ENCODE measurements around the gene TRAF7. TPM values are rescaled to one million over a fixed set of nuclear protein-coding genes. Genes with fewer than 3 reads are reported as not detected.

Gene TRAF7
- total and polyA plus RNA-seq, 2 of the 13 experiments (the other 11 are each of a cell fraction or from before 2014, with no cell fraction given) = 47.9 to 65.6 TPM

DNA sequence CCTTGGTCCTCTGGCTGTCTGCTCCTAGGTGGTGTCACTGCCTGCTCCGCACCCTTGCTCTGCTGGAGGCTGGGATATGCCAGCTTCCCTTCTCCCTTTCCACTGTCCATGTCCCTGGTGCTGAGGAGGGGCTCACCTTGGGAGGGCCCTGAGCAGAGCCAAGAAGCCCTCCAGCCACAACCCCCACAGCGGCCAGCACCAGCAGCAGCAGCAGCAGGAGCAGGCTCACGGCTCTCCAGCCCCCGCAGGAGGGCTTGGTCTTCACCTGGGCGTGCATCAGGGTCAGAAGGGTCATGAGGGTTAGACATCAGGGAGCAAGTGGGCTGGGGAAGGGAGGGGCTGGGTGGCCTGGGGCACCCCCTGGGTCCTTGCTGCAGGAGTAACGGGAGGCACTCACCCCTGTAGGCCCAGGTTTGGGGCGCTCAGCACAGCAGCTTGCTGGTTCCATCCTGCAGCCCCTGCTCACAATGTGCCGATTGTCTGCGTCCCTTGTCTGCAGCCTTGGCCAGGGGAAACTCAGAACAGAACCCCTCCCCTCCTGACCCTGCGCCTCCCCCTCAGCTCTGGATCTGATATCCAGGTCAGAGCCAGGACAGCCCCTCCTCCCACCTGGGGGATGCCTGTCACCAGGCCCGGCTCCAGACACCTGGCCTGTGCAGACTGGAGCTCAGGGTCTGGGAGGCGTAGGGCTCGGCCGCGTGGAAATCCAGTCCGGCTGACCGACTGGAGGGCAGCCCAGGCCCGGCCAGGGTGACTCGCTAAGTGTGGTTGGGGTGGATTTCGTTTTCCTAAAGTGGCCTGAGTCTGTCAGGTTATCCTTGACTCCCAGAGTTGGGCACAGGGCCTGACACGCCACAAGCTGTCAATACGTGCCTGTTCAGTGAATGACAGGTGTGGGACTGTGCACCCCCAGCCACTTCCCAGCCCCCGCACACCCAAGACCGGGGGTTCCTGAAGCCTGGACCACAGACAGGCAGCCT, 55.1 kb downstream of the TRAF7 start, which contains the start of gene BRICD5:
Gene BRICD5, minus strand, starts transcription at position 478 of the 980 bp plus-strand sequence. Its CDS starts 30 bp downstream, at position 448.
- Histone ChIP-seq H3K36me3 (replicated peaks in 1 of 2; ENCODE audit: control insufficient read depth in 1 of 2, insufficient read depth in 2 of 2, low read length in 2 of 2) (peaks cover 4 to 20% of the 10 kb centered on the region in 2 experiments; a peak in 4 of 5 replicates), H3K4me2 (ENCODE audit: low read depth, low read length) (peak within 1 kb of the TSS; percentile 63), H3K9me3 (ENCODE audit: low read length) (no peaks in the 10 kb centered on the region), H3K79me2 (ENCODE audit: insufficient read depth, low read length) (peaks cover 28% of the 10 kb centered on the region), H3K9ac (ENCODE audit: insufficient read depth, low read depth, low read length) (peak within 1 kb of the TSS; percentile 8; the same call in 1 of the 2 replicates), H2AFZ (ENCODE audit: low read length) (no peak within 1 kb of the TSS), H4K20me1 (ENCODE audit: insufficient read depth, low read length) (0 out of 2 replicates have a peak, but pooled peaks cover 3% of the 10 kb centered on the region), H3K4me1 (ENCODE audit: insufficient read depth, low read length) (peaks cover 52% of the 10 kb centered on the region), H3K27ac (ENCODE audit: extremely low read length, insufficient read depth, low read length) (peak within 1 kb of the TSS; percentile 59), H3K4me3 (replicated peaks in 1 of 3; ENCODE audit: insufficient read depth in 1 of 3, low read depth in 2 of 3, low read length in 3 of 3) (peak within 1 kb of the TSS in 1 of 3 experiments; percentile 30; a peak in 1 of 6 replicates), H3K27me3 (ENCODE audit: control insufficient read depth in 1 of 2, insufficient read depth in 2 of 2, low read length in 2 of 2) (no peaks in the 10 kb centered on the region; a peak in 1 of 5 replicates)
- POLR2A ChIA-PET = interaction anchor here (1.3 to 1.4 kb wide), 3 partner anchors 16 to 56 kb away, joined by 3 to 6 read pairs (median 5); partner anchors contain the start of genes ECI1 and TRAF7
- ATAC-seq (peak; percentile 32), DNase-seq (ENCODE audit: low spot score) (peak; percentile 76), FAIRE-seq (peak; percentile 63)
- WGBS (ENCODE audit: low lambda C conversion rate) = 75% methylated on average over 3 of the region's 24 CpGs
- intact Hi-C loops (cut with micrococcal nuclease; ENCODE audit: unreplicated experiment) (no loop called here), in situ Hi-C loops (cut with HindIII; ENCODE audit: extremely low pct_ligation_motif_present, low pct_unique_long_range_greater_than_20kb) (no loop called here)
- CTCF ChIA-PET (ENCODE audit: low intra/inter-chr PET ratio, low total read pairs) = no interaction called here
- BruUV-seq (replicated peaks) = no TSS peak
- TF ChIP-seq MEIS2 (CRISPR knock-in tag; IDR thresholded peaks at IDR 0.05) (no peak), PTBP1 (IDR thresholded peaks at IDR 0.05; ENCODE audit: low read depth, low read length, poor library complexity, severe bottlenecking) (no peak), ZNF256 (CRISPR knock-in tag; conservative IDR thresholded peaks at IDR 0.05) (no peak), KMT2B (CRISPR knock-in tag; IDR thresholded peaks at IDR 0.05) (no peak), POLR2AphosphoS2 (IDR thresholded peaks at IDR 0.05; ENCODE audit: low read depth, low read length) (no peak), ZNF550 (CRISPR knock-in tag; IDR thresholded peaks at IDR 0.05; ENCODE audit: borderline replicate concordance) (no peak), ZNF776 (CRISPR knock-in tag; IDR thresholded peaks at IDR 0.05) (no peak), PAF1 (CRISPR knock-in tag; IDR thresholded peaks at IDR 0.05) (no peak), SOX6 (IDR thresholded peaks at IDR 0.05) (no peak), SOX6 (CRISPR knock-in tag; IDR thresholded peaks at IDR 0.05) (no peak; the same call in 1 of the 2 replicates)
- TF ChIP-seq, protein P1, sequence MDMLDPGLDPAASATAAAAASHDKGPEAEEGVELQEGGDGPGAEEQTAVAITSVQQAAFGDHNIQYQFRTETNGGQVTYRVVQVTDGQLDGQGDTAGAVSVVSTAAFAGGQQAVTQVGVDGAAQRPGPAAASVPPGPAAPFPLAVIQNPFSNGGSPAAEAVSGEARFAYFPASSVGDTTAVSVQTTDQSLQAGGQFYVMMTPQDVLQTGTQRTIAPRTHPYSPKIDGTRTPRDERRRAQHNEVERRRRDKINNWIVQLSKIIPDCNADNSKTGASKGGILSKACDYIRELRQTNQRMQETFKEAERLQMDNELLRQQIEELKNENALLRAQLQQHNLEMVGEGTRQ (IDR thresholded peaks at IDR 0.05; ENCODE audit: low read depth, low read length) = no peak
- TF ChIP-seq, protein P1 (CRISPR knock-in tag; IDR thresholded peaks at IDR 0.05; ENCODE audit: borderline replicate concordance) = no peak
- TF ChIP-seq, protein P2, sequence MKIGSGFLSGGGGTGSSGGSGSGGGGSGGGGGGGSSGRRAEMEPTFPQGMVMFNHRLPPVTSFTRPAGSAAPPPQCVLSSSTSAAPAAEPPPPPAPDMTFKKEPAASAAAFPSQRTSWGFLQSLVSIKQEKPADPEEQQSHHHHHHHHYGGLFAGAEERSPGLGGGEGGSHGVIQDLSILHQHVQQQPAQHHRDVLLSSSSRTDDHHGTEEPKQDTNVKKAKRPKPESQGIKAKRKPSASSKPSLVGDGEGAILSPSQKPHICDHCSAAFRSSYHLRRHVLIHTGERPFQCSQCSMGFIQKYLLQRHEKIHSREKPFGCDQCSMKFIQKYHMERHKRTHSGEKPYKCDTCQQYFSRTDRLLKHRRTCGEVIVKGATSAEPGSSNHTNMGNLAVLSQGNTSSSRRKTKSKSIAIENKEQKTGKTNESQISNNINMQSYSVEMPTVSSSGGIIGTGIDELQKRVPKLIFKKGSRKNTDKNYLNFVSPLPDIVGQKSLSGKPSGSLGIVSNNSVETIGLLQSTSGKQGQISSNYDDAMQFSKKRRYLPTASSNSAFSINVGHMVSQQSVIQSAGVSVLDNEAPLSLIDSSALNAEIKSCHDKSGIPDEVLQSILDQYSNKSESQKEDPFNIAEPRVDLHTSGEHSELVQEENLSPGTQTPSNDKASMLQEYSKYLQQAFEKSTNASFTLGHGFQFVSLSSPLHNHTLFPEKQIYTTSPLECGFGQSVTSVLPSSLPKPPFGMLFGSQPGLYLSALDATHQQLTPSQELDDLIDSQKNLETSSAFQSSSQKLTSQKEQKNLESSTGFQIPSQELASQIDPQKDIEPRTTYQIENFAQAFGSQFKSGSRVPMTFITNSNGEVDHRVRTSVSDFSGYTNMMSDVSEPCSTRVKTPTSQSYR (CRISPR knock-in tag; IDR thresholded peaks at IDR 0.05; ENCODE audit: borderline replicate concordance) = peak; percentile 75
- TF ChIP-seq, protein P3, sequence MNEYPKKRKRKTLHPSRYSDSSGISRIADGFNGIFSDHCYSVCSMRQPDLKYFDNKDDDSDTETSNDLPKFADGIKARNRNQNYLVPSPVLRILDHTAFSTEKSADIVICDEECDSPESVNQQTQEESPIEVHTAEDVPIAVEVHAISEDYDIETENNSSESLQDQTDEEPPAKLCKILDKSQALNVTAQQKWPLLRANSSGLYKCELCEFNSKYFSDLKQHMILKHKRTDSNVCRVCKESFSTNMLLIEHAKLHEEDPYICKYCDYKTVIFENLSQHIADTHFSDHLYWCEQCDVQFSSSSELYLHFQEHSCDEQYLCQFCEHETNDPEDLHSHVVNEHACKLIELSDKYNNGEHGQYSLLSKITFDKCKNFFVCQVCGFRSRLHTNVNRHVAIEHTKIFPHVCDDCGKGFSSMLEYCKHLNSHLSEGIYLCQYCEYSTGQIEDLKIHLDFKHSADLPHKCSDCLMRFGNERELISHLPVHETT (CRISPR knock-in tag; conservative IDR thresholded peaks at IDR 0.05) = no peak
- TF ChIP-seq, protein P4, sequence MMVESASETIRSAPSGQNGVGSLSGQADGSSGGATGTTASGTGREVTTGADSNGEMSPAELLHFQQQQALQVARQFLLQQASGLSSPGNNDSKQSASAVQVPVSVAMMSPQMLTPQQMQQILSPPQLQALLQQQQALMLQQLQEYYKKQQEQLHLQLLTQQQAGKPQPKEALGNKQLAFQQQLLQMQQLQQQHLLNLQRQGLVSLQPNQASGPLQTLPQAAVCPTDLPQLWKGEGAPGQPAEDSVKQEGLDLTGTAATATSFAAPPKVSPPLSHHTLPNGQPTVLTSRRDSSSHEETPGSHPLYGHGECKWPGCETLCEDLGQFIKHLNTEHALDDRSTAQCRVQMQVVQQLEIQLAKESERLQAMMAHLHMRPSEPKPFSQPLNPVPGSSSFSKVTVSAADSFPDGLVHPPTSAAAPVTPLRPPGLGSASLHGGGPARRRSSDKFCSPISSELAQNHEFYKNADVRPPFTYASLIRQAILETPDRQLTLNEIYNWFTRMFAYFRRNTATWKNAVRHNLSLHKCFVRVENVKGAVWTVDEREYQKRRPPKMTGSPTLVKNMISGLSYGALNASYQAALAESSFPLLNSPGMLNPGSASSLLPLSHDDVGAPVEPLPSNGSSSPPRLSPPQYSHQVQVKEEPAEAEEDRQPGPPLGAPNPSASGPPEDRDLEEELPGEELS (CRISPR knock-in tag; IDR thresholded peaks at IDR 0.05) = peak; percentile 48; the same call in 1 of the 2 replicates
